K562 (cell line): ENCODE data around the gene CTIF. TPM values are rescaled to one million over a fixed set of nuclear protein-coding genes. Genes with fewer than 3 reads are reported as not detected.

Experiments
- ARID1B ChIP-seq: fragments of 450-650 bp; IDR thresholded peaks from 2 replicates; pipeline ENCODE4 v1.6.1; 2016; ENCODE audit warnings: antibody characterized with exemption, mild to moderate bottlenecking, inconsistent platforms
- DPF2 ChIP-seq: fragments of 450-650 bp; IDR thresholded peaks from 2 replicates; pipeline ENCODE4 v1.6.1; 2016
- KLF10 ChIP-seq: fragments of 250-450 bp; sonication (Bioruptor Pico); IDR thresholded peaks from 2 replicates; pipeline ENCODE4 v1.6.1; 2021; ENCODE audit warnings: matching md5 sums
- PML ChIP-seq: IDR thresholded peaks from 2 replicates; pipeline ENCODE4 v1.6.1; 2012; ENCODE audit warnings: low read length, inconsistent platforms
- TARDBP ChIP-seq: fragments of 450-650 bp; IDR thresholded peaks from 2 replicates; pipeline ENCODE4 v1.6.1; 2016
- ZNF324 ChIP-seq: fragments of 250-450 bp; sonication (Bioruptor Pico); IDR thresholded peaks from 2 replicates; pipeline ENCODE4 v1.4.0; 2020; ENCODE audit warnings: mild to moderate bottlenecking
- polyA plus RNA-seq, 8 experiments: library from polyadenylated mRNA; depleted of rRNA in 4 of 8; stranded (reverse) in 5 of 8; unstranded in 3 of 8; fragments of >200 nt; fragmentation: Nextera tagmentation in 2 of 8; fragmentation: Illumina TruSeq in 1 of 8; extraction: Ambion mirVana in 2 of 8; extraction: Trizol in 1 of 8; gene quantifications; 2 replicates each; pipeline versions ENCODE4 v1.2.1 to v1.2.3, GENCODE V29; 2011 to 2014; ENCODE audit warnings: inconsistent platforms in 1 of 8, missing spikeins in 1 of 8
- total RNA-seq, 7 experiments: library from RNA; depleted of rRNA in 6 of 7; stranded (reverse); fragments of >200 nt in 6 of 7; fragmentation: Illumina TruSeq in 2 of 7; extraction: Trizol in 2 of 7; gene quantifications; 2 replicates each; pipeline versions ENCODE4 v1.2.1 to v1.2.3, GENCODE V29; 2011 to 2021; ENCODE audit warnings: low replicate concordance in 1 of 7
- TF ChIP-seq, protein P1 (sequence below), 2 experiments: fragments of 450-650 bp; IDR thresholded peaks; 2 replicates each; pipeline ENCODE4 v1.6.1; 2016; ENCODE audit warnings: mild to moderate bottlenecking in 2 of 2, borderline replicate concordance in 1 of 2, low read depth in 1 of 2, moderate library complexity in 1 of 2
- TF ChIP-seq, protein P2 (sequence below): fragments of 200-600 bp; sonication (generic); IDR thresholded peaks from one replicate; pipeline ENCODE4 v1.6.1; 2012; ENCODE audit warnings: mild to moderate bottlenecking, low read depth, low read length, inconsistent platforms

Gene CTIF
- total and polyA plus RNA-seq, 9 of the 15 experiments (the other 6 are each of a cell fraction or from before 2014, with no cell fraction given): 0.17 to 11.5 (median 2.2) TPM

DNA sequence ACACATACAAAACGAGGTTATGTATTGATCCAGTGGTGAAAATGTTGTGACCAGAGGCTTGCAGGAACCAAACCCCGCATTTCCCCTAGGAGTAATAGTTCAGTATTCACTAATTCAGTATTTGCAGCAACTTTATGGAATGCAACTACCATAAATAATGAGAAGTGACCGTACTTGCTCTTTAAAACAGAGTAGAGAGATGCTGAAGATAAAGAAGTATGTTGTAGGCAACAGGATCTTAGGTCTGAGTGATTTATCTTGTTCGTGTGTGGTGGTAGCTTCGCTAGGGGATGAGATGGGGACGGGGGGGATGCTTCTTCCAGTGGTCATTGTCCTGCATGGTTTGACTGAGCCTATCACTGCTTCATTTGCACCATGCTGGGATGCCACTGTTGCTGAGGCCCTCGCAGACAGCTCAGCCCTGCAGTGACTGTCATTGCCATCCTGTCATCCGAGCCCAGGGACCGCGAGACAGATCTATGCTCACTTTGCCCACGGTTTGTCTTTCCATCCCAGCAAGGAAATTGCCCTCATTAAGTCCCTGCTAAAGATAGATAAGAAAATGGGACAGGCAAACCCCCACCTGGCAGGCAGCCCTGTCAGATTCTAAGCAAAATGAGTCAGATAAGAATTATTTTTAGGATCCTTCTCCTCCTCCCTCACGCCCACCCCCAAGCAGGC lies 181.3 kb downstream of the CTIF start (continued):
- TF ChIP-seq, protein P1, sequence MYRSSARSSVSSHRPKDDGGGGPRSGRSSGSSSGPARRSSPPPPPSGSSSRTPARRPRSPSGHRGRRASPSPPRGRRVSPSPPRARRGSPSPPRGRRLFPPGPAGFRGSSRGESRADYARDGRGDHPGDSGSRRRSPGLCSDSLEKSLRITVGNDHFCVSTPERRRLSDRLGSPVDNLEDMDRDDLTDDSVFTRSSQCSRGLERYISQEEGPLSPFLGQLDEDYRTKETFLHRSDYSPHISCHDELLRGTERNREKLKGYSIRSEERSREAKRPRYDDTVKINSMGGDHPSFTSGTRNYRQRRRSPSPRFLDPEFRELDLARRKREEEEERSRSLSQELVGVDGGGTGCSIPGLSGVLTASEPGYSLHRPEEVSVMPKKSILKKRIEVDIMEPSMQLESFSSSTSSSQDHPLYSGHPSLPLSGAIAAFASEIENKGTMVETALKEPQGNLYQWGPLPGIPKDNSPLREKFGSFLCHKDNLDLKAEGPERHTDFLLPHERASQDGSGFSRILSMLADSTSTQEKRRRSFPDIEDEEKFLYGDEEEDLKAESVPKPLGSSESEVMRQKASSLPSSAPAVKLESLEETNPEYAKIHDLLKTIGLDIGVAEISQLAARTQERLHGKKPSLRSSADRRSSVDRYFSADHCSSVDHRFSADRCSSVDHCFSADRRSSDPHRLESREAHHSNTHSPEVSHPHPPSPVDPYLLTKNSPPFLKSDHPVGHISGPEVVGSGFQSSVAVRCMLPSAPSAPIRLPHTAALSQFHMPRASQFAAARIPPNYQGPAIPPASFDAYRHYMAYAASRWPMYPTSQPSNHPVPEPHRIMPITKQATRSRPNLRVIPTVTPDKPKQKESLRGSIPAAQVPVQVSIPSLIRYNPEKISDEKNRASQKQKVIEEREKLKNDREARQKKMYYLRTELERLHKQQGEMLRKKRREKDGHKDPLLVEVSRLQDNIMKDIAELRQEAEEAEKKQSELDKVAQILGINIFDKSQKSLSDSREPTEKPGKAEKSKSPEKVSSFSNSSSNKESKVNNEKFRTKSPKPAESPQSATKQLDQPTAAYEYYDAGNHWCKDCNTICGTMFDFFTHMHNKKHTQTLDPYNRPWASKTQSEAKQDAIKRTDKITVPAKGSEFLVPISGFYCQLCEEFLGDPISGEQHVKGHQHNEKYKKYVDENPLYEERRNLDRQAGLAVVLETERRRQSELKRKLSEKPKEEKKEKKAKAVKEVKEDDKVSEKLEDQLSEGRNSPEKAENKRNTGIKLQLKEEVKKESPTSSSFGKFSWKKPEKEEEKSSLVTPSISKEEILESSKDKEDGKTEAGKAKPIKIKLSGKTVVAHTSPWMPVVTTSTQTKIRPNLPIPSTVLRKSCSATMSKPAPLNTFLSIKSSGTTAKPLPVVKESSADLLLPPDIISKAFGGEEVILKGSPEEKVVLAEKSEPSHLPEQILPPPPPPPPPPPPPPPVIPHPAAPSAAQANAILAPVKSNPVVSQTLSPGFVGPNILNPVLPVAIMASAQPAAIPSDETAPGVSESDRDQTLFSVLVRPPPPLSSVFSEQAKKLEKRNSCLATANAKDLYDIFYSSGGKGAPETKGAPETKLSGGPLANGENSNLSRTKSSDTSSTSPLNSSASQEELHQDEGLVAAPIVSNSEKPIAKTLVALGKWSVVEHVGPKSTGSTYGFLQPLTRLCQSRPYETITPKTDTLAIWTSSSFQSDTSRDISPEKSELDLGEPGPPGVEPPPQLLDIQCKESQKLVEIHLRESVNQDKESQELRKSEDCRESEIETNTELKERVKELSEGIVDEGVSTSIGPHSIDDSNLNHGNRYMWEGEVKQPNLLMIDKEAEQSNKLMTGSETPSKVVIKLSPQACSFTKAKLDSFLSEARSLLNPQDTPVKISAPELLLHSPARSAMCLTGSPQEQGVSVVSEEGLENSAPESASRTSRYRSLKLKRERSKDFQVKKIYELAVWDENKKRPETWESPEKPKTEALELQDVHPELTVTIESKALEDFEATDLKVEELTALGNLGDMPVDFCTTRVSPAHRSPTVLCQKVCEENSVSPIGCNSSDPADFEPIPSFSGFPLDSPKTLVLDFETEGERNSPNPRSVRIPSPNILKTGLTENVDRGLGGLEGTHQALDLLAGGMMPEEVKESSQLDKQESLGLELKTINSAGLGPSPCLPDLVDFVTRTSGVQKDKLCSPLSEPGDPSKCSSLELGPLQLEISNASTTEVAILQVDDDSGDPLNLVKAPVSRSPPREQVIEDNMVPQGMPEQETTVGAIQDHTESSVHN (IDR thresholded peaks at IDR 0.05; ENCODE audit: borderline replicate concordance in 1 of 2, low read depth in 1 of 2): 0 out of 4 replicates have a peak, but pooled peaks of 1 of the 2 experiments have one; percentile 29
- peak; percentile 91 for TF ChIP-seq ARID1B
- TF ChIP-seq TARDBP: peak; percentile 46; the same call in 1 of the 2 replicates
- TF ChIP-seq PML: peak; percentile 85
- TF ChIP-seq ZNF324: no peak
- no peak for TF ChIP-seq KLF10 (CRISPR knock-in tag)
- TF ChIP-seq DPF2: peak; percentile 75
- TF ChIP-seq, protein P2, sequence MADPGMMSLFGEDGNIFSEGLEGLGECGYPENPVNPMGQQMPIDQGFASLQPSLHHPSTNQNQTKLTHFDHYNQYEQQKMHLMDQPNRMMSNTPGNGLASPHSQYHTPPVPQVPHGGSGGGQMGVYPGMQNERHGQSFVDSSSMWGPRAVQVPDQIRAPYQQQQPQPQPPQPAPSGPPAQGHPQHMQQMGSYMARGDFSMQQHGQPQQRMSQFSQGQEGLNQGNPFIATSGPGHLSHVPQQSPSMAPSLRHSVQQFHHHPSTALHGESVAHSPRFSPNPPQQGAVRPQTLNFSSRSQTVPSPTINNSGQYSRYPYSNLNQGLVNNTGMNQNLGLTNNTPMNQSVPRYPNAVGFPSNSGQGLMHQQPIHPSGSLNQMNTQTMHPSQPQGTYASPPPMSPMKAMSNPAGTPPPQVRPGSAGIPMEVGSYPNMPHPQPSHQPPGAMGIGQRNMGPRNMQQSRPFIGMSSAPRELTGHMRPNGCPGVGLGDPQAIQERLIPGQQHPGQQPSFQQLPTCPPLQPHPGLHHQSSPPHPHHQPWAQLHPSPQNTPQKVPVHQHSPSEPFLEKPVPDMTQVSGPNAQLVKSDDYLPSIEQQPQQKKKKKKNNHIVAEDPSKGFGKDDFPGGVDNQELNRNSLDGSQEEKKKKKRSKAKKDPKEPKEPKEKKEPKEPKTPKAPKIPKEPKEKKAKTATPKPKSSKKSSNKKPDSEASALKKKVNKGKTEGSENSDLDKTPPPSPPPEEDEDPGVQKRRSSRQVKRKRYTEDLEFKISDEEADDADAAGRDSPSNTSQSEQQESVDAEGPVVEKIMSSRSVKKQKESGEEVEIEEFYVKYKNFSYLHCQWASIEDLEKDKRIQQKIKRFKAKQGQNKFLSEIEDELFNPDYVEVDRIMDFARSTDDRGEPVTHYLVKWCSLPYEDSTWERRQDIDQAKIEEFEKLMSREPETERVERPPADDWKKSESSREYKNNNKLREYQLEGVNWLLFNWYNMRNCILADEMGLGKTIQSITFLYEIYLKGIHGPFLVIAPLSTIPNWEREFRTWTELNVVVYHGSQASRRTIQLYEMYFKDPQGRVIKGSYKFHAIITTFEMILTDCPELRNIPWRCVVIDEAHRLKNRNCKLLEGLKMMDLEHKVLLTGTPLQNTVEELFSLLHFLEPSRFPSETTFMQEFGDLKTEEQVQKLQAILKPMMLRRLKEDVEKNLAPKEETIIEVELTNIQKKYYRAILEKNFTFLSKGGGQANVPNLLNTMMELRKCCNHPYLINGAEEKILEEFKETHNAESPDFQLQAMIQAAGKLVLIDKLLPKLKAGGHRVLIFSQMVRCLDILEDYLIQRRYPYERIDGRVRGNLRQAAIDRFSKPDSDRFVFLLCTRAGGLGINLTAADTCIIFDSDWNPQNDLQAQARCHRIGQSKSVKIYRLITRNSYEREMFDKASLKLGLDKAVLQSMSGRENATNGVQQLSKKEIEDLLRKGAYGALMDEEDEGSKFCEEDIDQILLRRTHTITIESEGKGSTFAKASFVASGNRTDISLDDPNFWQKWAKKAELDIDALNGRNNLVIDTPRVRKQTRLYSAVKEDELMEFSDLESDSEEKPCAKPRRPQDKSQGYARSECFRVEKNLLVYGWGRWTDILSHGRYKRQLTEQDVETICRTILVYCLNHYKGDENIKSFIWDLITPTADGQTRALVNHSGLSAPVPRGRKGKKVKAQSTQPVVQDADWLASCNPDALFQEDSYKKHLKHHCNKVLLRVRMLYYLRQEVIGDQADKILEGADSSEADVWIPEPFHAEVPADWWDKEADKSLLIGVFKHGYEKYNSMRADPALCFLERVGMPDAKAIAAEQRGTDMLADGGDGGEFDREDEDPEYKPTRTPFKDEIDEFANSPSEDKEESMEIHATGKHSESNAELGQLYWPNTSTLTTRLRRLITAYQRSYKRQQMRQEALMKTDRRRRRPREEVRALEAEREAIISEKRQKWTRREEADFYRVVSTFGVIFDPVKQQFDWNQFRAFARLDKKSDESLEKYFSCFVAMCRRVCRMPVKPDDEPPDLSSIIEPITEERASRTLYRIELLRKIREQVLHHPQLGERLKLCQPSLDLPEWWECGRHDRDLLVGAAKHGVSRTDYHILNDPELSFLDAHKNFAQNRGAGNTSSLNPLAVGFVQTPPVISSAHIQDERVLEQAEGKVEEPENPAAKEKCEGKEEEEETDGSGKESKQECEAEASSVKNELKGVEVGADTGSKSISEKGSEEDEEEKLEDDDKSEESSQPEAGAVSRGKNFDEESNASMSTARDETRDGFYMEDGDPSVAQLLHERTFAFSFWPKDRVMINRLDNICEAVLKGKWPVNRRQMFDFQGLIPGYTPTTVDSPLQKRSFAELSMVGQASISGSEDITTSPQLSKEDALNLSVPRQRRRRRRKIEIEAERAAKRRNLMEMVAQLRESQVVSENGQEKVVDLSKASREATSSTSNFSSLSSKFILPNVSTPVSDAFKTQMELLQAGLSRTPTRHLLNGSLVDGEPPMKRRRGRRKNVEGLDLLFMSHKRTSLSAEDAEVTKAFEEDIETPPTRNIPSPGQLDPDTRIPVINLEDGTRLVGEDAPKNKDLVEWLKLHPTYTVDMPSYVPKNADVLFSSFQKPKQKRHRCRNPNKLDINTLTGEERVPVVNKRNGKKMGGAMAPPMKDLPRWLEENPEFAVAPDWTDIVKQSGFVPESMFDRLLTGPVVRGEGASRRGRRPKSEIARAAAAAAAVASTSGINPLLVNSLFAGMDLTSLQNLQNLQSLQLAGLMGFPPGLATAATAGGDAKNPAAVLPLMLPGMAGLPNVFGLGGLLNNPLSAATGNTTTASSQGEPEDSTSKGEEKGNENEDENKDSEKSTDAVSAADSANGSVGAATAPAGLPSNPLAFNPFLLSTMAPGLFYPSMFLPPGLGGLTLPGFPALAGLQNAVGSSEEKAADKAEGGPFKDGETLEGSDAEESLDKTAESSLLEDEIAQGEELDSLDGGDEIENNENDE: no peak
